ENCODE data around the gene OTOF. TPM values are rescaled to one million over a fixed set of nuclear protein-coding genes. Genes with fewer than 3 reads are reported as not detected.

OTOF gene
- total RNA-seq, 1 donor from 2014 or later = not detected

- Histone ChIP-seq H3K27me3 (ENCODE audit: control insufficient read depth, insufficient read depth, low read length) (peaks cover 4% of the 10 kb centered on the region), H3K4me3 (ENCODE audit: low read depth, low read length) (no peak overlapping the region), H3K36me3 (ENCODE audit: control insufficient read depth, insufficient read depth, low read length) (no peaks in the 10 kb centered on the region)
- no peak for TF ChIP-seq CTCF (IDR thresholded peaks at IDR 0.05; ENCODE audit: insufficient read depth, low read length, poor library complexity, severe bottlenecking)
- DNase-seq (ENCODE audit: low read depth) = no peak
Measured at GRCh38 chr2:26461601-26462023, 16.3 kb downstream of the OTOF start.

- no peak overlapping the region for H3K4me3 ChIP-seq (ENCODE audit: low read depth, low read length)
- no peak for TF ChIP-seq CTCF (IDR thresholded peaks at IDR 0.05; ENCODE audit: insufficient read depth, low read length, poor library complexity, severe bottlenecking)
- DNase-seq (ENCODE audit: low read depth) = no peak
- no peaks in the 10 kb centered on the region for H3K36me3 ChIP-seq (ENCODE audit: control insufficient read depth, insufficient read depth, low read length)
- H3K27me3 ChIP-seq (ENCODE audit: control insufficient read depth, insufficient read depth, low read length) = peaks cover 4% of the 10 kb centered on the region
Measured at GRCh38 chr2:26460613-26461031, 17.3 kb downstream of the OTOF start.

GRCh38 chr2:26459991-26460612 is 17.8 kb downstream of the OTOF start:
- no peak for TF ChIP-seq CTCF (IDR thresholded peaks at IDR 0.05; ENCODE audit: insufficient read depth, low read length, poor library complexity, severe bottlenecking)
- no peaks in the 10 kb centered on the region for H3K36me3 ChIP-seq (ENCODE audit: control insufficient read depth, insufficient read depth, low read length)

GRCh38 chr2:26458365-26459042 is 19.4 kb downstream of the OTOF start:
- peaks cover 4% of the 10 kb centered on the region for H3K27me3 ChIP-seq (ENCODE audit: control insufficient read depth, insufficient read depth, low read length)
- H3K36me3 ChIP-seq (ENCODE audit: control insufficient read depth, insufficient read depth, low read length) = no peaks in the 10 kb centered on the region
- no peak for DNase-seq (ENCODE audit: low read depth)
- TF ChIP-seq CTCF (IDR thresholded peaks at IDR 0.05; ENCODE audit: insufficient read depth, low read length, poor library complexity, severe bottlenecking) = no peak
- H3K4me3 ChIP-seq (ENCODE audit: low read depth, low read length) = no peak overlapping the region

More at GRCh38 chr2:26459991-26460612, 17.8 kb downstream of the OTOF start:
- Histone ChIP-seq H3K4me3 (ENCODE audit: low read depth, low read length) (no peak overlapping the region), H3K27me3 (ENCODE audit: control insufficient read depth, insufficient read depth, low read length) (peaks cover 4% of the 10 kb centered on the region)
- DNase-seq (ENCODE audit: low read depth) = no peak

- Histone ChIP-seq H3K36me3 (ENCODE audit: control insufficient read depth, insufficient read depth, low read length) (no peaks in the 10 kb centered on the region), H3K27me3 (ENCODE audit: control insufficient read depth, insufficient read depth, low read length) (peaks cover 4% of the 10 kb centered on the region), H3K4me3 (ENCODE audit: low read depth, low read length) (no peak overlapping the region)
- TF ChIP-seq CTCF (IDR thresholded peaks at IDR 0.05; ENCODE audit: insufficient read depth, low read length, poor library complexity, severe bottlenecking) = no peak
- no peak for DNase-seq (ENCODE audit: low read depth)
Measured at GRCh38 chr2:26457695-26458364, 20.1 kb downstream of the OTOF start.

All from kidney epithelial cell (primary cell).